Measurements from ENCODE around the gene AP2M1. TPM values are rescaled to one million over a fixed set of nuclear protein-coding genes. Genes with fewer than 3 reads are reported as not detected.

Gene AP2M1
- total RNA-seq, 1 experiment from 2014 or later: 353 TPM

GRCh38 chr3:184166671-184167070 is 8.0 kb upstream of the AP2M1 start:
- no TSS peak for BruUV-seq (replicated peaks)
- Histone ChIP-seq H2AFZ (ENCODE audit: low read depth, low read length, poor library complexity, severe bottlenecking) (no peak overlapping the region), H3K9ac (ENCODE audit: low read length) (no peak overlapping the region), H3K27me3 (ENCODE audit: insufficient read depth, low read length) (no peaks in the 10 kb centered on the region), H3K4me2 (ENCODE audit: low read length) (no peak overlapping the region), H3K27ac (ENCODE audit: low read depth, low read length) (no peak overlapping the region), H3K36me3 (ENCODE audit: control insufficient read depth in 1 of 2, insufficient read depth in 2 of 2, low read length in 2 of 2) (peaks cover 30 to 34% of the 10 kb centered on the region in 2 experiments; a peak in 3 of 4 replicates), H3K9me2 (ENCODE audit: insufficient read depth) (no peaks in the 10 kb centered on the region), H3K4me3 (replicated peaks in 1 of 2; ENCODE audit: low read depth in 1 of 2, low read length in 2 of 2) (no peak overlapping the region), H3K9me3 (ENCODE audit: control insufficient read depth in 1 of 2, insufficient read depth in 1 of 2, low read depth in 1 of 2, low read length in 2 of 2) (no peaks in the 10 kb centered on the region), H3K79me2 (ENCODE audit: insufficient read depth, low read length) (peaks cover 3% of the 10 kb centered on the region; the same call in 1 of the 2 replicates), H3K4me1 (ENCODE audit: control insufficient read depth in 1 of 2, insufficient read depth in 2 of 2, low read length in 2 of 2) (no peaks in the 10 kb centered on the region), H4K20me1 (ENCODE audit: insufficient read depth) (no peaks in the 10 kb centered on the region)
- no peak for TF ChIP-seq ZBTB33 (IDR thresholded peaks at IDR 0.05; ENCODE audit: extremely low read depth, insufficient replicate concordance, low read length)
- TF ChIP-seq SP1 (IDR thresholded peaks at IDR 0.05; ENCODE audit: low read depth): no peak
- no peak for TF ChIP-seq FOSL1 (IDR thresholded peaks at IDR 0.05; ENCODE audit: low read depth)
- TF ChIP-seq EZH2phosphoT487 (IDR thresholded peaks at IDR 0.05; ENCODE audit: borderline replicate concordance): no peak
- TF ChIP-seq POLR2A (IDR thresholded peaks at IDR 0.05; ENCODE audit: borderline replicate concordance, extremely low read depth, insufficient read depth, insufficient read length): no peak
- TF ChIP-seq, protein P1, sequence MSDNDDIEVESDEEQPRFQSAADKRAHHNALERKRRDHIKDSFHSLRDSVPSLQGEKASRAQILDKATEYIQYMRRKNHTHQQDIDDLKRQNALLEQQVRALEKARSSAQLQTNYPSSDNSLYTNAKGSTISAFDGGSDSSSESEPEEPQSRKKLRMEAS (IDR thresholded peaks at IDR 0.05): no peak
- no peak for TF ChIP-seq ZNF274 (IDR thresholded peaks at IDR 0.05; ENCODE audit: low read depth, low read length)
- no peak for TF ChIP-seq TCF7L2 (IDR thresholded peaks at IDR 0.05; ENCODE audit: borderline replicate concordance, extremely low read depth, insufficient read depth, insufficient read length)
- no peak for TF ChIP-seq SRF (IDR thresholded peaks at IDR 0.05; ENCODE audit: low read depth)
- TF ChIP-seq, protein P2, sequence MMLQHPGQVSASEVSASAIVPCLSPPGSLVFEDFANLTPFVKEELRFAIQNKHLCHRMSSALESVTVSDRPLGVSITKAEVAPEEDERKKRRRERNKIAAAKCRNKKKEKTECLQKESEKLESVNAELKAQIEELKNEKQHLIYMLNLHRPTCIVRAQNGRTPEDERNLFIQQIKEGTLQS (IDR thresholded peaks at IDR 0.05): no peak
- no peak for TF ChIP-seq POLR2AphosphoS5 (IDR thresholded peaks at IDR 0.05; ENCODE audit: low read depth, low read length)
- no peak for TF ChIP-seq CEBPB (IDR thresholded peaks at IDR 0.05; ENCODE audit: low read depth)
- TF ChIP-seq CBX3 (IDR thresholded peaks at IDR 0.05; ENCODE audit: low read depth): no peak
- DNase-seq (ENCODE audit: low read depth, low spot score): no peak
- ChIA-PET RAD21 (ENCODE audit: low non-redundant PET in 1 of 2, low total read pairs in 2 of 2, uncharacterized antibody in 2 of 2, unreplicated experiment in 2 of 2) (no interaction called here), CTCF (no interaction called here), POLR2A (no interaction called here)
- ATAC-seq: no peak
- intact Hi-C loops (cut with micrococcal nuclease): no loop called here

All from HCT116 (cell line).